HG02870 (cell line): Measurements from ENCODE around the gene IFITM10.

Experiments
- ATAC-seq: cut with Tn5 transposase; IDR thresholded peaks from one replicate; pipeline ENCODE4 v1.9.1; 2021; ENCODE audit warnings: mild to moderate bottlenecking, moderate library complexity; ENCODE audit not compliant: unreplicated experiment

Gene IFITM10

DNA sequence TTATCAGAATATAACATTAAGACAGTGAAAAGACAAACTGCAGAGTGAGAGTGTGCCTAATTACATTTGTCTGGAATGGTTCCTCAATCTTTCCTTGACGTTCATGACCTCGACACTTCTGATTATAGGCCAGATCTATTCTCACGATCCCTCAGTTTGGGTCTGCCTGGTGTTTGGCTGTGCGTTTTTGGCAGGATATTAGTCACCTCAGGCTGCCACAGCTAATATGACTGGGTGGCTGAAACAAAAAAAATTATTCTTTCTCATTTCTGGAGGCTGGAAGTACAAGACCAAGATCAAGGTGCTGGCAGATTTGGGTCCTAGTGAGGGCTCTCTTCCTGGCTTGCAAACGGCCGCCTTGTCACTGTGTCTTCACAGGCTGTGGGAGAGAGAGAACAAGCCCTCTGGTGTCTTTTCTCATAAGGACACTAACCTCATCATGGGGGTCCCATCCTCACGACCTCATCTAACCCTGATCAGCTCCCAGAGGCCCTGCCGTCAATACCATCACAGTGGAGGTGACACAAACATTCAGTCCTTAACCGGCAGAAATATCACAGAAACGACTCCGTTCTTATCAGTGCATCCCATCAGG is 23.2 kb downstream of the IFITM10 start:
- no peak for ATAC-seq

DNA sequence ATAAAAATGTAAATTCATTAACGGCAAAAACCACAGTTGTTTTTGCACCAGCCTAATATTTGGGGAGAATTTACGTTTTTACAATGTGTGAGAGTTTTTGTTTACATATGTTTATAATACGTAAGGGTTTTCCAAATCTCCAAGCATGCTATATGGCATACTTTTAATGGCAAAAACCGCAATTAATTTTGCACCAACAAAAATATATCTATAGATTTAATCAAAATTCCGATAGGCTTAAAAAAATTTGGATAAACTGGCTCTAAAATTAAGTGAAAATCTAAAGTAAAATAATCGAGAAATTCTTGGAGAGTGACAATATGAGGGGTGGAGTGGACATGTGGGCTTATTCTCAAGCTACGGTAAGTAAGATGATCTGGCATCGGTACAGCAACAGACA is 30.6 kb downstream of the IFITM10 start:
- no peak for ATAC-seq

DNA sequence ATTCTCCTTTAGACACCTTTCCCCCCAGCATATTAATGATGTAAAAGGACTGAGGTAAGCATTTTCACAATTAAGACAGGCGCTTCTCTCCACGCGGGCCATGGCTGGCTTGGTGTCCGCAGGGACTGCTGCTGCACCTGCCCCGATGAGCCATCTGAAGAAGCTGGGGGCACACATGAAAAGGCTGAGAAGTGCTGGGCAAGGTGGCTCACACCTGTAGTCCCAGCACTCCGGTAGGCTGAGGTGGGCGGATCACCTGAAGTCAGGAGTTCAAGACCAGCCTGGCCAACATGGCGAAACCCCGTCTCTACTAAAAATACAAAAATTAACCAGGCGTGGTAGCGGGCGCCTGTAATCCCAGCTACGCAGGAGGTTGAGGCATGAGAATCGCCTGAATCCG is 32.1 kb downstream of the IFITM10 start:
- ATAC-seq, result no peak

DNA sequence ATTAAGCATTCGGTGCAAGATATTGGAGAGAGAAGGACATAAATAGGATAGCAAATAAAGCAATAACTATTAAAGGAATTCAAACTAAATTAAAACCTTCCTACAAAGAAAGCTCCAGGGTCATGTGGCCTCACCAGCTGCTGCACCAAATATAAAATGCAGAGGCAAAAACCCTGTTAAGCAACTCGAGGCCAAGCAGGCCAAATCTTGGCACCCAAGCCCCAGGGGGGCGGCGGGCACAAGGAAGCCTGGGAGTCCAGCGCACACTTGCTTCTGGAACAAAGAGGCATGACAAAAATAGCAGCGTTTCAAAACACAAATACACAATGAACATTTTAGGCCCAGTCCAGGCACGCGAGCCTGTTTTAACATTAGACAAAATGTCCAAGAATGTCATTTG is 32.6 kb downstream of the IFITM10 start:
- no peak for ATAC-seq

DNA sequence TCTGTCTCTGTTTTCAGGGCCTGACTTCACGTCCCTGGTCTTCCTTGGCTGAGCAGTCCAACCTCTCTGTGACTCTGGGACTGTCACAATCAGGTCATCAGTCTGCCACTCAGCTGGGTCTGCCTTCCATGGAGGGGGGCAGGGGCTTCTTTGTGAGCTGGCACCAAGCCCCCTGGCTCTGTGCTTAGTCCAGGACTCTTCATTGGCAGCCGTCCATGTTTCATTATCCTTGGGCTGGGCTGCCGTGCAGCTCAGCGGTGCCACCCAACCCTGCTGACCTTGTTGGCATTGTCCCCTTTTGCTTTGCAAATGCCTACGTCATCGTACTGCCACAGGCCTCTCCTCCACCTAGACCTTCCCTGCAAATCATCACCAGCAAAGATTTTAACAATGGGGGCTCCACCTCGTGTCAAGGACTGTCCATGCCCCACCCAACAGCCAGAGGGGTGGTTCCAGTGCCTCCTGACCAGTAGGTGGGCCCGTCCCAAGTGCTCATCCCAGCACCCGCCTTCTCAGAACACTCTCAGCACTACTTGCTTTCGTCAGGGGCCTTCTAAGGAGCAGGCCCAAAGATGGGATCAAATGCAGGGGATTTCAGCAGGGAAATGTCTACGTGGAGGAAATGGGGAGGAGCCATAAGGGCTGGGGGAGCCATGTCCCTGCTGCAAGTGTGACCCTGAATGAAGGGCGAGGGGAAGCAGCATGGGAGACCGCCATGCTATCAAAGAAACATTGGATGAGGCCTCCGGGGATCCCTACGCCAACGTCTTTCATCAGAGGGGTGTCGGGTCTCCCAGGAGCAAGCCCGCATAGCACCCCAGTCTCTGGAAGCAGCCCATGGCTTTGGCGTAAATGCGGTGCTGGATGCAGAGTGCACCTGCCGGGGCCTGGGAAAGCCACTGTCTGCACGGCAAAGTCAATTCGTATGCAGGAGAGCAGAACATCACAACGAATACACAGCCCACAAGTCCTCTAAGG is 35.2 kb downstream of the IFITM10 start:
- ATAC-seq, result no peak

DNA sequence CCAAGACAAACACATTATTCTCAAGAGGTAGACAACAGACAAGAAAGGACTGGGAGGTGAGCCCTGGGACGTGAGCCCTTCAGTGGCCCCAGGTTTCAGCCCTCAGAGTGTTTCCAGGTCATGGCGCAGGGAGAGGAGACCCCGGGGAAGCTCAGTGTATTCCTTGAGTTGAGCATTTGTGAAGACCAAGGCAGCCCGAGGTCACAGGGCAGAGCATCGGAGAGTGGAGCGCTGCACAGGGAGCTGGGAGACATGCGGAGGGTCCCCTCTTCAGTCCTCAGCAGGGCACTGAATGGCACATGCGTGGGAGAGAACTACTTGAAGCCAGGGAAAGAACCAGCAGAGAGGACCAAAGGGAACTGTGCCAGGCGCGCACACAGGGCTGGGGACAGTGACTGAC is 41.7 kb downstream of the IFITM10 start:
- ATAC-seq, result no peak

DNA sequence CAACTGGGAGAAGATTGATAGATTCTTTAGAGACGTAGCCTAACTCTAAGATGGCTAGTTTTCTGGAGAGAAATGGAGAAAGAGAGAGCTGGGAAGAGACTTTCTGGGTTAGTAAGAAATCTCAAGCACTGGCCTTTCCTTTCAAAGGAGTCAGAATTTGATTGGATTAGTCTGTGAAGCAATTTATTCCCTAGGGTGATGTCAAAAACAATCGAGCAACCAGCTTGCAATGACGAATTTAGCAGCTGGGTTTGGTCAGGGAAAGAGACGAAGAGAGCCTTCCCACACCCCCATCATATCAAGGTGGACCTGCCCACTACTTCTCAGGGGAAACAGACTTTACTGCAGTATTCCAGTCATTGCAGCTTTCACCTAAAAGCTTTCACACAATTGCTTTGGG is 42.6 kb downstream of the IFITM10 start:
- ATAC-seq, result no peak

DNA sequence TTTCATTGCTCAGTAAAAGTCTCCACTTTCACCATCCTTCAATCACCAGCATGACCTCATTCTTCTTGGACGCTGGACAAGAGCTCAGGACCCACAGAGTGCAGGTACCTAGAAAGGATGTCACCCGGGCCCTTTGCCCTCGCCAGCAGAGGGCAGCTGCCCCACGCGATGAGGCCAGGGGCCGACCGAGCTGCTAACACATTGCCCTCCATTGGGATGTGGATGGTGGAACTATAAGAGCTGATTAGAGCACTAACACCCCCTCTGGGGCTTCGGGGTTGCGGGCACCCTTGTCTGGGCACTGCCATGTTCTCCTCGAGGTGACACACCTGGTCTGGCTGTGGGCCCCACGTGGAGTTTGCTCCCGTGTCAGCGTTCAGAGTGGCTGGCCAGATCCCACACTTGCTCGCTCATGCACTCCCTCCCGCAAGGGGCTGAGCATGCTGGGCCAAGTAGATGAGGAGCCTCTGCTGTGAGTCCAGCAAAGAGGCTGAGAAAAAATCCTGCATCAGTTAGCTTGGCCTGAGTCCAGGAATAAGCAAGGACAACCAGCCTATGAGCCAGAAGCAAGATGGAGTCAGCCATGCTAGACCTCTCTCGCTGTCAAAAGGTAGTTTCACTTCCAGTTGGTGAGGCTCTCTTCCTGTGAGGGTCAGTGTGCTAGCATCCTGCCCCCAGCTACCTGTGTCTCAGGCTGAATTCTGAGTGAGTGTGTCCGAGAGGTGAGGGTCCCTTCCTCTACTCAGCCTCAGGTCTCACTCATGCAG is 43.6 kb downstream of the IFITM10 start:
- no peak for ATAC-seq

DNA sequence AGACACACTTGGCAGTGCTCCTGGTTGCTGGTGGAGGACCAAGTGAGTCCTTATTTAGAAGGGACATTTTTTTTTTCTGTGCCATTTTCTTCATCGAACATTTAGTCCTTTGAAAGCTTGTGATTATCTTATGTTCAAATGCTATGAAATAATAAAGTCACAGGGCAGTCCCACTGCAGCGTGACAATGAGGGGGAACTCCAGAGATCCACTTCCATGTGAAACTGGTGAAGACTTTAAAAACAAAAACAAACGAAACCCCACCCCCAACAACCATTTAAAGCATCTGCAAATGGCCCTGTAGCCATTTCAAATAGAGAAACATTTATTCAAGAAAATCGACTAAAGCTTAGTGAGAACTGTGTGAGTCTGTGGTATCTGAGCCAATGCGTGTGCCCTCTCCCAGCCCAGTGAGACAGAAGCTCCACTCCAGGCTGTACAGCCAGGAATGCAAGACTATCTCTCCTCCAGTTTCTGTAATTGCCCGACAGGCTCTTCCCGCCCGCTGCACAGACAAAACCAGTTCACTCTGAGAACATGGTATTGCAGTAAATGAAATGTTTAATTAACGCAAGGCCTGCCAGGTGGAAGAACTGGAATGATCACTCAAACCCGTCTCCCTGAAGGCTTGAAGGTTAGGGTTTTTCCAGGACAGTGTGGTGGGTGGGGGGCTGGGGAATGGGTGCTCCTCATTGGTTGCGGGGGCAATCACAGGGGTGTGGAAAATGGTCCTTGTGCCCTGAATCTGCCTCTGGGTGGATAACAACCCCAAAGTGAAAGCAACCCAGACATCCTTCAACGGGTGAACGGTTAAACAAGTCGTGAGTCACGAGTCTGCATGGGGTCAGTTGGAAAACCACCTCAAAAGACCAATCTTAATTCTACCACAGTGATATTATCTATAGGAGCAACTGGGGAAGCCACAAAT is 45.0 kb downstream of the IFITM10 start:
- ATAC-seq, result no peak

DNA sequence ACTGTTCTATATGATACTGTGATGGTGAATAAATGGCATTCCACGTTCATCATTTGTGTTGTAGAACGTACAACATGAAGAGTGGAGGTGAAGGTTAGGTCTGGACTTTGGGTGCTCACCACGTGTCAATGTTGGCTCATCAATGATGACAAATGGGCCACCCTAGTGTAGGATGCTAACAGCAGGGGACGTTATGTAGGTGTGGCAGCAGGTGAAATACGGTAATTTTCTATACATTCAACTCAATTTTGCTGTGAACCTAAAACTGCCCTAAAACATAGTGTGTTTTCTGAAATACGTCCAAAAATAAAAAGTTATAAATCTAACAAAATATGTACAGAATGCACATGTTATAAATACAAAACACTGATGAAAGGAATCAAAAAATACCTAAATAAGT is 47.2 kb downstream of the IFITM10 start:
- ATAC-seq, result no peak

DNA sequence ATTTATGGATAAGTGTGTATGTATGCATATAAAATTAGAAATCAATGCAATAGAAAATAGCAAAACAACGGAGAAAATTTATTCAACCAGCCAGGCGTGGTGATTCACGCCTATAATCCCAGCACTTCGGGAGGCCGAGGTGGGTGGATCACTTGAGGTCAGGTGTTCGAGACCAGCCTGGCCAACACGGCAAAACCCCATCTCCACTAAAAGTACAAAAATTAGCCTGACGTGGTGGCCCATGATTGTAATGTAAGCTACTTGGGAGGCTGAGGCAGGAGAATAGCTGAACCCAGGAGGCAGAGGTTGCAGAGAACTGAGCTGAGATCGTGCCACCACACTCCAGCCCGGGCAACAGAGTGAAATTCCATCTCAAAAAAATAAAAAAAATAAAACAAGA is 47.9 kb downstream of the IFITM10 start:
- no peak for ATAC-seq

DNA sequence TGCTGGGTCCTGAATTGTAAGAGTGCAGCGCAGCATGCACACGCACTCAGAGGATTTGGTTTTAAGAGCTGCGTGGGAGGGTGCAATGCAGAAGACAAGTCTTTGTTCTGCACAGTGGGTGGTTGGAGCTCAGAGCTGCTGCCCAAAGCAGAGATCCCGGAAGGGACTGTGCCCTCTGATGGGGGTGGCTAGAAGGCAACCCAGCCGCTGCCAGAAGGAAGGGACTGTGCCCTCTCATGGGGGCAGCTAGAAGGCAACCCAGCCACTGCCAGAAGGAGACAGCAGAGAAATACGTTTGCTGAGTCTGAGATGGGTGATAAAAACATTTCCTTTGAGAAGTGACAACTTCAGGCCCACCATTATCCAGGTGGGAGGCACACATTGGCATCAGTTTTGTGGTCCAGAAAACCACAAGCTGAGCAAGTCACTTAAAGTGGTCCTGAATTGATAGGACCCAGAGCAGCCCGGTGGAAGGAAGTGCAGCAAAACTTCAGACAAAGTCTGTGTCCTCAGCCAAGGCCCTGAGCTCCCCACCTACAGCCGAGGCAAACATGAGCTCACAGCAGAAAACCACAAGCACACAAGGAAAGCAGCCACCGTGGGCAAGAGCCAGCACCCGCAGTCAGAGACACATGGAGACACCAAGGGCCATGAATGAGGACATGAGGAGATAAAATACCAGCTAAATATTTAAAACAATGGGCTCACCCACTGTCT is 49.1 kb downstream of the IFITM10 start:
- ATAC-seq, result no peak

DNA sequence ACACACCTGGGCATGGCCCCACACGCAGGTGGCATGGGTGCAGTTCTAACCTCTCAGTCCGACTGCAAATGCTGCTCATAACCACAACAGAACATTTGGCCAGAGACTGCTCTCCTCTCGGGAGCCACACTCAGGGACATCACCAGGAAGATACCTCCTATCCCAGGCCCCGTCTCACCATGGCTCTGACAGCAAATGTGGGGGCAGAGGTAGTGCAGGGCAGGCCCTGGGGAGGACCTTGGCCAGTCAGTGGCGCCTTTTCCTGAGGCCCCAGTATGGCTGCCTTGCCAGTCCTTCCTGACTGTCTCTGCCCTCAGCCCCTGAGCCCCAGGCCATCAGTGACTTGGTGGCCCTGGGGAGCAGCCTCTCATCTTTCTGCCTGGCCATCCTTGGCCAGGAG is 50.6 kb downstream of the IFITM10 start:
- ATAC-seq, result no peak

DNA sequence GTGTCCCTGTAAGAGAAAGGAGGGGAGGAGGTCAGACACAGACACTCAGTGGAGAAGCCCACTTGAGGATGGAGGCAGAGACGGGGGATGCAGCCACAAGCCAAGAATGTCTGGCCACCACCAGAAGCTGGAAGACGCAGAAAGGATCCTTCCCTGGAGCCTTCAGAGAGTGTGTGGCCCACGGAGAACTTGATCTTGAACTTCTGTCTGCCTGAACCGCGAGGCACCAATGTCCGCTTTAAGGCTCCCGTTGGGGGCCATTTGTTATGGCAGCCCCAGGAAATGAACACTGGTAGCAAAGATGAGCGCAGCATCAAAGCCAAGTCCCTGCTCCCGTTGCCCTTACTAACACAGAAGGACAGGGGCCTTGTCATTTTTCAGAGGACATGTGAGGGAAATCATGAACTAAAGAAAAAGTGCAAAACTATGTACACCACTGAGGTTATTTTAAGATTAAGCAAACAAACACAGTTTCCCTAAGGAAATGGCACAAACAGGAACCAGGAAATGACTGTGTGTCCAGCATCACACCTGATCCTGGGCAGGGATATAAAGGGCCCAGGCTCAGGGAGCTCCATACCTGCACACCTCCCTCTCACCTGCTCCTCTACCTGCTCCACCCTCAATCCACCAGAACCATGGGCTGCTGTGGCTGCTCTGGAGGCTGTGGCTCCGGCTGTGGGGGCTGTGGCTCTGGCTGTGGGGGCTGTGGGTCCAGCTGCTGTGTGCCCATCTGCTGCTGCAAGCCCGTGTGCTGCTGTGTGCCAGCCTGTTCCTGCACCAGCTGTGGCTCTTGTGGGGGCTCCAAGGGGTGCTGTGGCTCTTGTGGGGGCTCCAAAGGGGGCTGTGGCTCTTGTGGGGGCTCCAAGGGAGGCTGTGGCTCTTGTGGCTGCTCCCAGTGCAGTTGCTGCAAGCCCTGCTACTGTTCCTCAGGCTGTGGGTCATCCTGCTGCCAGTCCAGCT is 53.5 kb downstream of the IFITM10 start, which contains the start of gene KRTAP5-6:
Gene KRTAP5-6, plus strand, starts transcription at position 588 of the 963 bp plus-strand sequence. Its CDS starts 51 bp downstream, at position 639.
- no peak for ATAC-seq

DNA sequence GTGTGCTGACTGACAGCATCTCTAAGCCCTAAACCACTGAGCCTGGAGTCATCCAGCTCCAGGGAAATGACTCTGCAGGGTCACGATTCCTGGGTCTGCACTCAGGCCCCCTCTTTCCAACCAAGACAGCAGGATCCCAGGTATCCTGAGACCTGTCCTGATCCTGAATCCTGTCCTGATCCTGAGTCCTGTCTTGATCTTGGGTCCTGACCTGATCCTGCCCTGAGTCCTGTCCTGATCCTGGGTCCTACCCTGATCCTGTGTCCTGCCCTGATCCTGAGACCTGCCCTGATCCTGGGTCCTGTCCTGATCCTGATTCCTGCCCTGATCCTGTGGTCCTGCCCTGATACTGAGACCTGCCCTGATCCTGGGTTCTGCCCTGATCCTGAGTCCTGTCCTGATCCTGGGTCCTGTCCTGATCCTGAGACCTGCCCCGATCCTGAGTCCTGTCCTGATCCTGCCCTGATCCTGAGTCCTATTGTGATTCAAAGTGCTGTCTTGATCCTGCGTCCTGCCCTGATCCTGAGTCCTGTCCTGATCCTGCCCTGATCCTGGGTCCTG is 54.8 kb downstream of the IFITM10 start:
- no peak for ATAC-seq

DNA sequence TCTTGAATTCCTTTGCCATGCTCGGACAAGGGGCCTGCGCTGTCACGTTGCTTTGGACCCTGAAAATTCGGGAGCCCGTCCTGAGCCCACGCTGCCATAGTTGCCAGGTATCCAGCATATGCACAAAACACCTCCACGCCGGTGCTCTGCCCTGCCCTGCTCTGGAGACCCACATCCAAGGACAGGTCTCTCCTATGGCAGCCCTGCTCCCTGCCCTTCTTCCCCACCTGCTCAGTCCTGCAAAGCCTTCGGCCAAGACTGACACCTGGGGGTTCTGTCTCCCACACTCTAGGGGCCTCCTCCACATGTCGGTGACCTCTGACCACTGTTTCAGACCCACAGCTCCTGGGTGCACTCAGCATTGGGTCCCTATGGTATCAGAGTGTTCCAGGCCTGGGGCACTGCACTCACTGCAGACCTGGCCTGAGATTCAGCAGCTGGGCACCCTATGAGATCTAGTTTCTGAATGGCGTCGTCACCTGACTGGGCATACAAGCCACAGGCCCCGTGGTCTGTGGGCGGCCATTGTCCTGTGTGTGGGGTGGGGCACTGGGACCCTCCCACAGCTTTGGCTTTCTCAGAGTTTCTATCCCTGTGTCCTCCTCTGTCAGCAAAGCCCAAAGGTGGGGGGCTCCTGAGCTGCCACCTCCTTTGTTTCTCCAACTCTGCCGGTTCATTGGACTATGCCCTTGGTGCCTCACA is 55.4 kb downstream of the IFITM10 start:
- ATAC-seq, result no peak

DNA sequence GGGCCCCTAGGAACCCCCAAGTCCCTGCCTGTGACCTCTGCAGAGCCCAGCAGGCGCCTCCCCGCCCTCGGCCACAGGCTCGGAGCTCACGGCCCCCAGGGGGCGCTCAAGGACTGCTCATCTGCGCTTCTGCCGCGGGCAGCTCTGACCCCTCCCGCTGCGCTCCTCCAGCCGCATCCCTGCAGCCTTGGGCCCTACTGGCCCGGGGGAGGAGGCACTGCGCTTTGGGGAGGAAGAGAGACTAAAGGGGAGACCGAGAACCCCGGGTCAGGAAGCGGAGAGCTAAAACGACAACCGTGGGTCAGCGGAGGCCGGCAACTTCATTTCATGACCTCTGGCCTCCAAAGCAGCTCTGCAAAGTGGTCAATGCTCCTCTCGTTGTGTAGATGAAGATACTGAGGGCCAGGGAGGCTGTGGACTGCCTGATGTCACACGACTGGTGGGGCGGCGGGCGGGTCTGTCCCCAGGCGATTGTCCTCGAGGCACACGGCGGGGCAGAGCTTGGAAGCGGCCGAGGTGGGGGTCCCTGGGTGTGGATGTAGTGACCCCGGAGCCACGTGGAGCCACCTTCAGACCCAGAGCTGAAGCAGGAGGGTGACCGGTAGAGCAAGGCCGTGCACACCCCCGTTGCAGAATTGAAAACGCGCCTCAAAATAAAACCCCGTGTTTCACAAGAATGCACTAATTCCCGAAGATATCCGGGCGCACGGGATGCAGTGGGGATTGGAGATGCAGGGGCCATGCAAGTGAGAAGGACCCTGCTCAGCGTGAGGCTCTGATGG is 56.1 kb downstream of the IFITM10 start:
- no peak for ATAC-seq
